GM18870 (cell line): ENCODE measurements around the gene KANSL2.
"Not testable (repeated sequence)": the region's sequence is repeated elsewhere in the genome, so short reads cannot be mapped to it uniquely, and the experiment has no call there.

ENCODE experiments used
- ATAC-seq: cut with Tn5 transposase; IDR thresholded peaks from one replicate; pipeline ENCODE4 v1.9.1; 2021; ENCODE audit warnings: moderate library complexity; ENCODE audit not compliant: unreplicated experiment

The KANSL2 gene

GRCh38 chr12:48681710-48682532 is at the start of gene KANSL2:
KANSL2 (minus strand) TSS chr12:48682238; CDS start chr12:48681632, 606 bp downstream.
- ATAC-seq: peak; percentile 99

GRCh38 chr12:48728807-48729206 is 46.8 kb upstream of the KANSL2 start:
- no peak for ATAC-seq

GRCh38 chr12:48720737-48721136 is 38.7 kb upstream of the KANSL2 start:
- not testable (repeated sequence) for ATAC-seq

- ATAC-seq: not testable (repeated sequence)
Observed at GRCh38 chr12:48720171-48720570, 38.1 kb upstream of the KANSL2 start.

- not testable (repeated sequence) for ATAC-seq
Observed at GRCh38 chr12:48719002-48719401, 37.0 kb upstream of the KANSL2 start.

GRCh38 chr12:48717252-48717695 is 35.2 kb upstream of the KANSL2 start:
- no peak for ATAC-seq

- ATAC-seq: peak; percentile 97
Observed at GRCh38 chr12:48716493-48717251, 34.6 kb upstream of the KANSL2 start, which contains the start of gene CCNT1. CCNT1 (minus strand) TSS chr12:48716707; CDS start chr12:48716675, 32 bp downstream.

- no peak for ATAC-seq
Observed at GRCh38 chr12:48716168-48716492, 34.1 kb upstream of the KANSL2 start.

GRCh38 chr12:48712209-48712608 is 30.2 kb upstream of the KANSL2 start:
- ATAC-seq: no peak

- ATAC-seq: not testable (repeated sequence)
Observed at GRCh38 chr12:48698822-48699221, 16.8 kb upstream of the KANSL2 start.

- no peak for ATAC-seq
Observed at GRCh38 chr12:48696626-48697025, 14.6 kb upstream of the KANSL2 start.

GRCh38 chr12:48695859-48696258 is 13.8 kb upstream of the KANSL2 start:
- no peak for ATAC-seq

- ATAC-seq: no peak
Observed at GRCh38 chr12:48694038-48694437, 12.0 kb upstream of the KANSL2 start.

GRCh38 chr12:48693572-48693971 is 11.5 kb upstream of the KANSL2 start:
- ATAC-seq: no peak

GRCh38 chr12:48691826-48692487 is 9.9 kb upstream of the KANSL2 start:
- ATAC-seq: no peak

GRCh38 chr12:48690990-48691389 is 9.0 kb upstream of the KANSL2 start:
- no peak for ATAC-seq

GRCh38 chr12:48690436-48690835 is 8.4 kb upstream of the KANSL2 start:
- no peak for ATAC-seq

- no peak for ATAC-seq
Observed at GRCh38 chr12:48688836-48689235, 6.8 kb upstream of the KANSL2 start.

GRCh38 chr12:48687592-48687991 is 5.6 kb upstream of the KANSL2 start:
- ATAC-seq: no peak

- no peak for ATAC-seq
Observed at GRCh38 chr12:48686615-48687334, 4.7 kb upstream of the KANSL2 start.
